WTC11 (cell line): ENCODE results near the gene HIBADH. TPM values are rescaled to one million over a fixed set of nuclear protein-coding genes. Genes with fewer than 3 reads are reported as not detected.

Source experiments
- ATAC-seq: fragments of 200-7000 bp; cut with Tn5 transposase; 2 replicates; pipeline ENCODE4 v1.10.0; 2021; ENCODE audit warnings: mild to moderate bottlenecking, moderate library complexity
- CTCF ChIA-PET: fragments of 300-600 bp; sonication (Branson Sonifier 250); formaldehyde crosslinking; loops from one replicate; lab custom pipeline; 2021; ENCODE audit warnings: antibody characterized with exemption; lab: Charles Lee
- POLR2A ChIA-PET: fragments of 350-600 bp; sonication (Branson Sonifier 250); formaldehyde crosslinking; loops from one replicate; lab custom pipeline; 2021; ENCODE audit warnings: antibody characterized with exemption; lab: Charles Lee
- DNase-seq: peaks from one replicate; pipeline ENCODE4 v3.0.0; 2021; ENCODE audit warnings: low spot score
- H3K27ac Mint-ChIP-seq: 2 replicates; pipeline ENCODE4 v1.8.0; 2021; ENCODE audit warnings: mixed read lengths
- H3K27me3 Mint-ChIP-seq: 2 replicates; pipeline ENCODE4 v1.8.0; 2021; ENCODE audit warnings: low read depth, mild to moderate bottlenecking, moderate library complexity, mixed read lengths
- H3K36me3 Mint-ChIP-seq: 2 replicates; pipeline ENCODE4 v1.8.0; 2021; ENCODE audit warnings: mixed read lengths
- H3K4me1 Mint-ChIP-seq: 2 replicates; pipeline ENCODE4 v1.8.0; 2022; ENCODE audit warnings: mixed read lengths
- H3K4me3 Mint-ChIP-seq: 2 replicates; pipeline ENCODE4 v1.8.0; 2021; ENCODE audit warnings: mild to moderate bottlenecking, moderate library complexity, mixed read lengths
- H3K9me3 Mint-ChIP-seq: 2 replicates; pipeline ENCODE4 v1.8.0; 2021; ENCODE audit warnings: mixed read lengths
- AR ChIP-seq: fragments of 250-450 bp; sonication (Bioruptor Pico); IDR thresholded peaks from 2 replicates; pipeline ENCODE4 v1.9.0; 2021; ENCODE audit warnings: mild to moderate bottlenecking
- ATF1 ChIP-seq: sonication (generic); formaldehyde crosslinking; IDR thresholded peaks from 2 replicates; pipeline ENCODE4 v1.8.1; 2023; ENCODE audit warnings: mild to moderate bottlenecking, moderate library complexity, missing genetic modification reagents
- ETV6 ChIP-seq: sonication (generic); formaldehyde crosslinking; IDR thresholded peaks from 2 replicates; pipeline ENCODE4 v1.8.1; 2022; ENCODE audit warnings: mild to moderate bottlenecking, missing genetic modification reagents
- FOXJ3 ChIP-seq: sonication (generic); formaldehyde crosslinking; IDR thresholded peaks from 2 replicates; pipeline ENCODE4 v1.9.0; 2021; ENCODE audit warnings: missing genetic modification reagents, mild to moderate bottlenecking, borderline replicate concordance
- FOXP1 ChIP-seq: sonication (generic); formaldehyde crosslinking; IDR thresholded peaks from 2 replicates; pipeline ENCODE4 v1.8.0; 2022; ENCODE audit warnings: missing genetic modification reagents, mild to moderate bottlenecking, moderate library complexity, borderline replicate concordance
- GABPB1 ChIP-seq: sonication (generic); formaldehyde crosslinking; IDR thresholded peaks from 2 replicates; pipeline ENCODE4 v1.8.1; 2023; ENCODE audit warnings: mild to moderate bottlenecking, missing genetic modification reagents
- GRHL2 ChIP-seq: fragments of 250-450 bp; sonication (Bioruptor Pico); IDR thresholded peaks from 2 replicates; pipeline ENCODE4 v1.8.0; 2022; ENCODE audit warnings: mild to moderate bottlenecking, moderate library complexity; ENCODE audit not compliant: insufficient replicate concordance, severe bottlenecking
- HMGXB4 ChIP-seq: sonication (generic); formaldehyde crosslinking; IDR thresholded peaks from 2 replicates; pipeline ENCODE4 v1.8.1; 2023; ENCODE audit warnings: mild to moderate bottlenecking, moderate library complexity, missing genetic modification reagents
- IRF2 ChIP-seq: sonication (generic); formaldehyde crosslinking; IDR thresholded peaks from 2 replicates; pipeline ENCODE4 v1.8.0; 2022; ENCODE audit warnings: low read depth, missing genetic modification reagents, borderline replicate concordance
- KAT7 ChIP-seq: sonication (generic); formaldehyde crosslinking; IDR thresholded peaks from 2 replicates; pipeline ENCODE4 v1.8.1; 2023; ENCODE audit warnings: missing genetic modification reagents, mild to moderate bottlenecking, borderline replicate concordance
- MLX ChIP-seq: sonication (generic); formaldehyde crosslinking; IDR thresholded peaks from 2 replicates; pipeline ENCODE4 v1.8.1; 2023; ENCODE audit warnings: mild to moderate bottlenecking, missing genetic modification reagents, moderate library complexity
- NFE2L1 ChIP-seq: sonication (generic); formaldehyde crosslinking; IDR thresholded peaks from 2 replicates; pipeline ENCODE4 v1.8.1; 2023; ENCODE audit warnings: missing genetic modification reagents
- PREB ChIP-seq: sonication (generic); formaldehyde crosslinking; IDR thresholded peaks from 2 replicates; pipeline ENCODE4 v1.8.1; 2022; ENCODE audit warnings: mild to moderate bottlenecking, missing genetic modification reagents, moderate library complexity, borderline replicate concordance
- RORB ChIP-seq: fragments of 250-450 bp; sonication (Bioruptor Pico); IDR thresholded peaks from 2 replicates; pipeline ENCODE4 v1.9.0; 2021; ENCODE audit warnings: mild to moderate bottlenecking
- TEAD1 ChIP-seq: sonication (generic); formaldehyde crosslinking; IDR thresholded peaks from 2 replicates; pipeline ENCODE4 v1.8.0; 2022; ENCODE audit warnings: mild to moderate bottlenecking, missing genetic modification reagents
- ZBTB21 ChIP-seq: sonication (generic); formaldehyde crosslinking; IDR thresholded peaks from 2 replicates; pipeline ENCODE4 v1.8.1; 2023; ENCODE audit warnings: mild to moderate bottlenecking, missing genetic modification reagents, borderline replicate concordance
- ZNF121 ChIP-seq: sonication (generic); formaldehyde crosslinking; IDR thresholded peaks from 2 replicates; pipeline ENCODE4 v1.8.0; 2023; ENCODE audit warnings: missing genetic modification reagents
- ZNF281 ChIP-seq: sonication (generic); formaldehyde crosslinking; IDR thresholded peaks from 2 replicates; pipeline ENCODE4 v1.8.0; 2023; ENCODE audit warnings: mild to moderate bottlenecking, missing genetic modification reagents
- ZNF317 ChIP-seq: sonication (generic); formaldehyde crosslinking; IDR thresholded peaks from 2 replicates; pipeline ENCODE4 v1.8.1; 2023; ENCODE audit warnings: low read depth, mild to moderate bottlenecking, moderate library complexity, missing genetic modification reagents, borderline replicate concordance
- ZNF423 ChIP-seq: fragments of 250-450 bp; sonication (Bioruptor Pico); IDR thresholded peaks from 2 replicates; pipeline ENCODE4 v2.1.2; 2022; ENCODE audit warnings: mild to moderate bottlenecking, moderate library complexity
- ZSCAN18 ChIP-seq: fragments of 250-450 bp; sonication (Bioruptor Pico); IDR thresholded peaks from 2 replicates; pipeline ENCODE4 v2.1.2; 2022; ENCODE audit warnings: mild to moderate bottlenecking, moderate library complexity
- total RNA-seq: library from RNA; stranded (reverse); gene quantifications from 3 replicates; pipeline ENCODE4 v1.2.3, GENCODE V29; 2021

The HIBADH gene
- total RNA-seq, 1 experiment from 2014 or later, result 27.9 TPM

GRCh38 chr7:27695096-27695495 lies 32.4 kb upstream of the HIBADH start:
- TF ChIP-seq KAT7 (CRISPR knock-in tag) (no peak), RORB (CRISPR knock-in tag) (no peak), ZBTB21 (CRISPR knock-in tag) (no peak), ETV6 (CRISPR knock-in tag) (no peak), ZNF121 (no peak)
- Mint-ChIP-seq H3K27ac (no peak overlapping the region), H3K9me3 (no peaks in the 10 kb centered on the region), H3K4me1 (peaks cover 2% of the 10 kb centered on the region), H3K36me3 (no peaks in the 10 kb centered on the region), H3K4me3 (no peak overlapping the region), H3K27me3 (no peaks in the 10 kb centered on the region)
- no peak for ATAC-seq
- CTCF ChIA-PET, result no interaction called here
- DNase-seq, result no peak
- POLR2A ChIA-PET, result no interaction called here

- DNase-seq (no peak), ATAC-seq (no peak)
- TF ChIP-seq ZNF121 (no peak), GABPB1 (peak; percentile 87)
- POLR2A ChIA-PET, result no interaction called here
- Mint-ChIP-seq H3K27me3 (no peaks in the 10 kb centered on the region), H3K4me3 (no peak overlapping the region), H3K27ac (no peak overlapping the region), H3K9me3 (no peaks in the 10 kb centered on the region), H3K4me1 (peaks cover 10% of the 10 kb centered on the region), H3K36me3 (no peaks in the 10 kb centered on the region)
- CTCF ChIA-PET, result interaction anchor here (0.7 to 1.1 kb wide), 4 partner anchors 81 to 498 kb away, joined by 3 to 5 read pairs (median 3); no protein-coding TSS in a partner anchor
Observed at GRCh38 chr7:27693794-27694193, 31.1 kb upstream of the HIBADH start.

GRCh38 chr7:27690649-27691048 lies 28.0 kb upstream of the HIBADH start:
- Mint-ChIP-seq H3K27me3 (no peaks in the 10 kb centered on the region), H3K9me3 (peaks cover 12% of the 10 kb centered on the region; the same call in 1 of the 2 replicates), H3K27ac (no peak overlapping the region), H3K36me3 (no peaks in the 10 kb centered on the region), H3K4me3 (no peak overlapping the region), H3K4me1 (peaks cover 10% of the 10 kb centered on the region)
- no peak for ATAC-seq
- POLR2A ChIA-PET, result no interaction called here
- CTCF ChIA-PET, result interaction anchor here (2.2 kb wide), 1 partner anchor 84 kb away, joined by 14 read pairs; no protein-coding TSS in a partner anchor
- TF ChIP-seq RORB (CRISPR knock-in tag) (no peak), ZNF121 (no peak), FOXP1 (CRISPR knock-in tag) (no peak), AR (no peak), ATF1 (CRISPR knock-in tag) (no peak), ZNF281 (CRISPR knock-in tag) (no peak), FOXJ3 (CRISPR knock-in tag) (no peak), NFE2L1 (CRISPR knock-in tag) (no peak), ZNF423 (CRISPR knock-in tag) (no peak), HMGXB4 (CRISPR knock-in tag) (no peak), TEAD1 (CRISPR knock-in tag) (no peak), GRHL2 (no peak), MLX (CRISPR knock-in tag) (no peak), ZSCAN18 (no peak), IRF2 (CRISPR knock-in tag) (no peak), PREB (CRISPR knock-in tag) (no peak), ZNF317 (CRISPR knock-in tag) (no peak)
- DNase-seq, result no peak
